Activated naive CD4-positive, alpha-beta T cell (primary cell): ENCODE data around the gene MVP.
A peak's percentile ranks its signal among the peaks of the same experiment; 100 is the strongest.
"Not testable (repeated sequence)": the region's sequence is repeated elsewhere in the genome, so short reads cannot be mapped to it uniquely, and the experiment has no call there.

ENCODE experiments used
- DNase-seq, 4 experiments: peaks; one replicate each; lab custom pipeline; 2025; lab: John Stamatoyannopoulos, UW

The MVP gene

GRCh38 chr16:29820271-29820701 lies at the start of gene MVP:
TSS of gene MVP (plus strand) at chr16:29820462. CDS start at chr16:29830550, 10,088 bp downstream.
- DNase-seq = peak in 2 of 4 experiments; percentile 25 to 33

GRCh38 chr16:29772330-29772729 lies 47.9 kb upstream of the MVP start:
- not testable (repeated sequence) for DNase-seq

- no peak for DNase-seq
Observed at GRCh38 chr16:29774730-29775129, 45.5 kb upstream of the MVP start.

GRCh38 chr16:29775742-29776408 lies 44.4 kb upstream of the MVP start:
- no peak for DNase-seq

- no peak for DNase-seq
Observed at GRCh38 chr16:29777576-29778350, 42.5 kb upstream of the MVP start, which contains the start of gene ZG16. TSS of gene ZG16 (plus strand) at chr16:29778256. CDS start at chr16:29779267, 1,011 bp downstream.

GRCh38 chr16:29779474-29779873 lies 40.8 kb upstream of the MVP start:
- DNase-seq = no peak

- not testable (repeated sequence) for DNase-seq
Observed at GRCh38 chr16:29783094-29783953, 36.9 kb upstream of the MVP start.

- DNase-seq = no peak
Observed at GRCh38 chr16:29784157-29784556, 36.1 kb upstream of the MVP start.

GRCh38 chr16:29784901-29785500 lies 35.3 kb upstream of the MVP start:
- peak; percentile 33 to 74 (median 52) for DNase-seq

GRCh38 chr16:29787155-29787554 lies 33.1 kb upstream of the MVP start:
- not testable (repeated sequence) for DNase-seq

GRCh38 chr16:29789775-29790182 lies 30.5 kb upstream of the MVP start:
- DNase-seq = no peak

- DNase-seq = peak; percentile 99 to 100 (median 99)
Observed at GRCh38 chr16:29790183-29790948, 29.9 kb upstream of the MVP start, which contains the start of gene KIF22. TSS of gene KIF22 (plus strand) at chr16:29790751. CDS start at chr16:29790760, 9 bp downstream.

GRCh38 chr16:29790949-29791844 lies 29.1 kb upstream of the MVP start:
- no peak for DNase-seq

- DNase-seq = no peak
Observed at GRCh38 chr16:29791845-29792807, 28.1 kb upstream of the MVP start.

- not testable (repeated sequence) for DNase-seq
Observed at GRCh38 chr16:29793153-29793552, 27.1 kb upstream of the MVP start.

GRCh38 chr16:29794231-29794710 lies 26.0 kb upstream of the MVP start:
- DNase-seq = no peak

- DNase-seq = no peak
Observed at GRCh38 chr16:29802416-29802935, 17.8 kb upstream of the MVP start.

GRCh38 chr16:29804020-29804419 lies 16.2 kb upstream of the MVP start:
- DNase-seq = no peak
